ENCODE measurements around the gene SERPINE1.

SERPINE1 gene

DNA sequence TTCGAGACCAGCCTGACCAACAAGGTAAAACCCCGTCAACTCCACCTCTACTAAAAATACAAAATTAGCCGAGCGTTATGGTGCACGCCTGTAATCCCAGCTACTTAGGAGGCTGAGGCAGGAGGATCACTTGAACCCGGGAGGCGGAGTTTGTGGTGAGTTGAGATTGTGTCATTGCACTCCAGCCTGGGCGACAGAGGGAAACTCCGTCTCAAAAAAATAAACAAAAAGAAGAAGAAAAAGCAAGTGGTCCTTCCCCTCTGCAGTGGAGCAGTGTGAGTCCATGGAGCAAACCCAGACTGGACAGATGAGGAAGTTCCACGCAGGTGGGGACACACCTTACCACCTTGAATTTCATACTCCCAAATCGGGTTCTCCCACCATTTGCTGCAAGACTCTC is 13.1 kb upstream of the SERPINE1 start:
- H3K4me3 ChIP-seq (ENCODE audit: low read depth, low read length) = no peak overlapping the region
- DNase-seq (ENCODE audit: low read depth) = no peak
- TF ChIP-seq, protein P1, sequence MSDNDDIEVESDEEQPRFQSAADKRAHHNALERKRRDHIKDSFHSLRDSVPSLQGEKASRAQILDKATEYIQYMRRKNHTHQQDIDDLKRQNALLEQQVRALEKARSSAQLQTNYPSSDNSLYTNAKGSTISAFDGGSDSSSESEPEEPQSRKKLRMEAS (IDR thresholded peaks at IDR 0.05; ENCODE audit: low read depth, low read length) = no peak
- TF ChIP-seq MYC (IDR thresholded peaks at IDR 0.05; ENCODE audit: low read depth, low read length) (no peak), POLR2A (IDR thresholded peaks at IDR 0.05; ENCODE audit: extremely low read depth, insufficient read length) (no peak)
- TF ChIP-seq, protein P2, sequence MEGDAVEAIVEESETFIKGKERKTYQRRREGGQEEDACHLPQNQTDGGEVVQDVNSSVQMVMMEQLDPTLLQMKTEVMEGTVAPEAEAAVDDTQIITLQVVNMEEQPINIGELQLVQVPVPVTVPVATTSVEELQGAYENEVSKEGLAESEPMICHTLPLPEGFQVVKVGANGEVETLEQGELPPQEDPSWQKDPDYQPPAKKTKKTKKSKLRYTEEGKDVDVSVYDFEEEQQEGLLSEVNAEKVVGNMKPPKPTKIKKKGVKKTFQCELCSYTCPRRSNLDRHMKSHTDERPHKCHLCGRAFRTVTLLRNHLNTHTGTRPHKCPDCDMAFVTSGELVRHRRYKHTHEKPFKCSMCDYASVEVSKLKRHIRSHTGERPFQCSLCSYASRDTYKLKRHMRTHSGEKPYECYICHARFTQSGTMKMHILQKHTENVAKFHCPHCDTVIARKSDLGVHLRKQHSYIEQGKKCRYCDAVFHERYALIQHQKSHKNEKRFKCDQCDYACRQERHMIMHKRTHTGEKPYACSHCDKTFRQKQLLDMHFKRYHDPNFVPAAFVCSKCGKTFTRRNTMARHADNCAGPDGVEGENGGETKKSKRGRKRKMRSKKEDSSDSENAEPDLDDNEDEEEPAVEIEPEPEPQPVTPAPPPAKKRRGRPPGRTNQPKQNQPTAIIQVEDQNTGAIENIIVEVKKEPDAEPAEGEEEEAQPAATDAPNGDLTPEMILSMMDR (IDR thresholded peaks at IDR 0.05; ENCODE audit: low read depth, low read length) = no peak

DNA sequence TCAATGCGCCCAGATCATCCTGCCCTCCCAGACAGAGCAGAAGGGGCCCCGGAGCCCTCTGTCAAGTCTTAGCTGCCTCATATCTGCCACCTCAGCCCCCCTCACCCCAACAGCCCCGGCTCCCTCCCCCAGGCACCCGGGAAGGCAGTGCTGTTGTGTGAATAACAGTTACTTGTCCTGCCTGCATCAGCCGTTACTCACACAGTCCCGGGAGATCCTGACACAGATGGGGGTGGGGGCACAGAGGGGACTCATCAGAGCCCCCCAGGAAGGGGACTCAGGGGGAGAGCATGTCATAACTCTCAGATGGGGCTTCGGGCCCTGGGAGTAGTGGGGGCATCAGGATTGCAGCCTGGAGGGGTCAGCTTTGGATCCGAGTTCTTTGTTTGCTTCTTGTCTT is 12.4 kb upstream of the SERPINE1 start:
- DNase-seq (ENCODE audit: low read depth) = no peak
- TF ChIP-seq, protein P1 (IDR thresholded peaks at IDR 0.05; ENCODE audit: low read depth, low read length) = no peak
- TF ChIP-seq, protein P2 (IDR thresholded peaks at IDR 0.05; ENCODE audit: low read depth, low read length) = no peak
- TF ChIP-seq POLR2A (IDR thresholded peaks at IDR 0.05; ENCODE audit: extremely low read depth, insufficient read length) (no peak), MYC (IDR thresholded peaks at IDR 0.05; ENCODE audit: low read depth, low read length) (no peak)
- no peak overlapping the region for H3K4me3 ChIP-seq (ENCODE audit: low read depth, low read length)

DNA sequence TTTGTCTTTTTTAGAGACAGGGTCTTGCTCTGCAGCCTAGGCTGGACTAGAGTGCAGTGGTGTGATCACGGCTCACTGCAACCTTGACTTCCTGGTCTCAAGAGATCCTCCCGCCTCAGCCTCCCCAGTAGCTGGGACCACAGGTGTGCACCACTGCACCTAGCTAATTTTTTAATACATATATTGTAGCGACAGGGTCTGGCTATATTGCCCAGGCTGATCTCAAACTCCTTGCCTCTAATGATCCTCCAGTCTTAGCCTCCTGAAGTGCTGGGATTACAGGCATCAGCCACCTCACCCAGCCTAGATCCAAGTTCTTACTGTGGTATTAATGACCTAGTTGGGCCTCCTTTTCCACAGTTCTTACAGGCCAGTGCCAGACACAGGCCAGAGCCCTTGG is 11.7 kb upstream of the SERPINE1 start:
- no peak overlapping the region for H3K4me3 ChIP-seq (ENCODE audit: low read depth, low read length)
- TF ChIP-seq MYC (IDR thresholded peaks at IDR 0.05; ENCODE audit: low read depth, low read length) (no peak), POLR2A (IDR thresholded peaks at IDR 0.05; ENCODE audit: extremely low read depth, insufficient read length) (no peak)
- TF ChIP-seq, protein P2 (IDR thresholded peaks at IDR 0.05; ENCODE audit: low read depth, low read length) = no peak
- TF ChIP-seq, protein P1 (IDR thresholded peaks at IDR 0.05; ENCODE audit: low read depth, low read length) = no peak
- DNase-seq (ENCODE audit: low read depth) = no peak

DNA sequence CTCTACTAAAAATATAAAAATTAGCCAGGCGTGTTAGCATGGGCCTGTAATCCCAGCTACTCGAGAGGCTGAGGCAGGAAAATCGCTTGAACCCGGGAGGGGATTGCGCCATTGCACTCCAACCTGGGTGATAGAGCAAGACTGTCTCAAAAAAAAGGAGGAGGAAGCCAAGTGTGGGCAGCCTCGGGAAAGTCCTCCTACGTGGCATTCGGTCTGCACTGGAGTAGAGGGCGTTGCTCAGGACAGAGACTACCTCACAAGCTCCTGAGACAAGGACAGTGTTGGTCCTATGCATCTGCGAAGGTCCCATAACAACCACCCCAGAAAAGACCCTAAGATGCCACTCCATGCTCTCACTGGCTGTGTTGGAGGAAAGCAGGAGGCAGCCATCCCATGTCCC is 10.0 kb upstream of the SERPINE1 start:
- no peak overlapping the region for H3K4me3 ChIP-seq (ENCODE audit: low read depth, low read length)
- TF ChIP-seq, protein P2 (IDR thresholded peaks at IDR 0.05; ENCODE audit: low read depth, low read length) = no peak
- TF ChIP-seq MYC (IDR thresholded peaks at IDR 0.05; ENCODE audit: low read depth, low read length) = no peak
- DNase-seq (ENCODE audit: low read depth) = no peak

DNA sequence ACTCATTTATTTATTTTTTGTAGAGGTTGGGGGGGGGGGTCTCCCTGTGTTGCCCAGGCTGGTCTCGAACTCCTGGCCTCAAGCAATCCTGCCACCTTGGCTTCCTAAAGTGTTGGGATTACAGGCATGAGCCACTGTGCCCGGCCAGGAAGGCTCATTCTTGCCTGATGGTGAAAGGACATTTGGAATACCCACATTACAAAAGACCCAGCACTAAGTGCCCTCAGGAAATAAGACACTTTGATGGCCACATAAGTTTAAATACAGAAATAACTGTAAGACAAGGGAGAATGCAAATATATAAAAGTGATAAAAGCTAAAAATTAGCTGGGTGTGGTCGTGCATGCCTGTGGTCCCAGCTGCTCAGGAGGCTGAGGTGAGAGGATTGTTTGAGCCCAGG is 8.0 kb upstream of the SERPINE1 start:
- TF ChIP-seq, protein P2 (IDR thresholded peaks at IDR 0.05; ENCODE audit: low read depth, low read length) = no peak
- TF ChIP-seq, protein P1 (IDR thresholded peaks at IDR 0.05; ENCODE audit: low read depth, low read length) = no peak
- no peak for TF ChIP-seq MYC (IDR thresholded peaks at IDR 0.05; ENCODE audit: low read depth, low read length)
- DNase-seq (ENCODE audit: low read depth) = no peak
- no peak overlapping the region for H3K4me3 ChIP-seq (ENCODE audit: low read depth, low read length)

DNA sequence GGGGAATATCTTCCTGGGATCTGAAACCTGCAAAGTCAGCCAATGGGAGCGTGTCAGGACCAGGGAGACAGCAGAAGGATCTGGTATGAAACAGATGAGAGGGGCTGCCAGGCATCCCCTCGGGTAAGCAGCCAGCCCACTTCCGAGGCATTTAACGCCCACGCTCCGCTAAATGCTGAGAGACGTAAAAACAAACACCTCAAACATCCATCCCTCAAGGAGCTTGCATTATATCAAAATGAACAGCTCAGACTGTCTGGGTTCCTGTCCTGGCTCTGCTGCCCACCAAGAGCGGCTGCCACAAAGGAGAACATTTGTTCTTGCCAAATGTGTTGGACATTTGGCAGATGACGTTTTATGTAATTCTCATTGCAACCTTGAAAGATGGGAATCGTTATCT is 7.0 kb upstream of the SERPINE1 start:
- no peak for DNase-seq (ENCODE audit: low read depth)
- TF ChIP-seq POLR2A (IDR thresholded peaks at IDR 0.05; ENCODE audit: extremely low read depth, insufficient read length) = no peak
- TF ChIP-seq, protein P2 (IDR thresholded peaks at IDR 0.05; ENCODE audit: low read depth, low read length) = no peak
- TF ChIP-seq, protein P1 (IDR thresholded peaks at IDR 0.05; ENCODE audit: low read depth, low read length) = no peak
- no peak for TF ChIP-seq MYC (IDR thresholded peaks at IDR 0.05; ENCODE audit: low read depth, low read length)
- H3K4me3 ChIP-seq (ENCODE audit: low read depth, low read length) = no peak overlapping the region
